GM12891 (cell line): ENCODE measurements around the gene PLCH2.
"Not testable (repeated sequence)": the region's sequence is repeated elsewhere in the genome, so short reads cannot be mapped to it uniquely, and the experiment has no call there.

Source experiments
- DNase-seq: peaks from one replicate; pipeline ENCODE4 v3.0.0; 2011; ENCODE audit warnings: low spot score; ENCODE audit not compliant: insufficient read length
- FAIRE-seq: peaks from 2 replicates; lab custom pipeline; 2011; peaks lifted over from hg19 to GRCh38; lab: Jason Lieb, UNC
- PAX5 ChIP-seq: IDR thresholded peaks from 2 replicates; pipeline ENCODE4 v1.6.1; 2011; ENCODE audit warnings: low read length, moderate library complexity, mild to moderate bottlenecking; ENCODE audit not compliant: insufficient read depth, severe bottlenecking
- POLR2A ChIP-seq: IDR thresholded peaks from 2 replicates; pipeline ENCODE4 v1.6.1; 2011; ENCODE audit warnings: low read depth, low read length, control low read depth
- POLR2AphosphoS5 ChIP-seq: IDR thresholded peaks from 2 replicates; pipeline ENCODE4 v1.6.1; 2011; ENCODE audit warnings: low read depth, low read length, control low read depth
- POU2F2 ChIP-seq: IDR thresholded peaks from 2 replicates; pipeline ENCODE4 v1.6.1; 2011; ENCODE audit warnings: low read depth, mild to moderate bottlenecking, control low read depth, low read length, moderate library complexity
- SPI1 ChIP-seq: IDR thresholded peaks from 2 replicates; pipeline ENCODE4 v1.6.1; 2011; ENCODE audit warnings: low read depth, low read length, control low read depth
- TAF1 ChIP-seq: IDR thresholded peaks from 2 replicates; pipeline ENCODE4 v1.6.1; 2011; ENCODE audit warnings: low read depth, low read length, control low read depth

PLCH2 gene

DNA sequence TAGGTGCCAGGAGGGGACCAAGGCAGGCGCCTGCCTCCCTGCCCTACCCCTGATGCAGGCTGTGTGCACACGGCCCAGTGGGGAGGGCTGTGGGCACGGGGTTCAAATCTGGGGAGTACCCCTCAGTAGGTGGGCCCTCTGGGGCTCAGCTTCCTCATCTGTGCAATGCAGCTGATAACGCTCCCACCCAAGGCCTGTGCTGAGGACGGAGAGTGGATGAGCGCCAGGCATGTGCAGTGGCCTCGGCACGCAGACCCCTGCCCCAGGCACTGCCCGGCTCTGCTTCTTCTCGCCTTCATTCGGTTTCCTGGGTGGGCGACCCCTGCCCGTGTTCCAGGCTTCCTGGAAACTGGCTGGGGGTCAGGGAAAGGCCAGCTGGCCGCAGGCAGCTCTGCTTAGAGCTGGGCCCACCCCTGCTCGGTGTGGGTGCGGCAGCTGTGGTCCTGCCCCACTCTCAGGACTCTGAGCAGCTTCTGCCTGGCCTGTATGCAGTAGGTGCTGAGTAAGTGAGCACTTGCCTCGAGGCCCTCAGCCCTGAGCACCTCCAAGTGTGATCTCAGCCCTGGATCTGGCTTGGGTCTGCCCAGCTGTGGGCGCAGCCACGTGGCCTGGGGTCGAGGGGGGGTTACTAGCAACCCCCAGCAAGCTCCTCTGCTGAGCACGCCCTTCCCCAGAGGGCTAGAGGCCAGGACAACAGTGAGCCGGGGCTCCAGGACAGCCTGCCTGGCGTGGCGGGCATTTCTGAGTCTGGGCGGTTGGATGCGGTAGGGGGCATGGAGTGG is 68.2 kb downstream of the PLCH2 start:
- TF ChIP-seq TAF1 (no peak), POLR2A (no peak), POU2F2 (no peak), POLR2AphosphoS5 (no peak), SPI1 (no peak), PAX5 (no peak)
- DNase-seq (no peak), FAIRE-seq (no peak)

- TF ChIP-seq TAF1 (no peak), POLR2AphosphoS5 (no peak), PAX5 (no peak), POU2F2 (no peak)
- DNase-seq (no peak), FAIRE-seq (no peak)
Measured at GRCh38 chr1:2544875-2545640, 69.0 kb downstream of the PLCH2 start.

DNA sequence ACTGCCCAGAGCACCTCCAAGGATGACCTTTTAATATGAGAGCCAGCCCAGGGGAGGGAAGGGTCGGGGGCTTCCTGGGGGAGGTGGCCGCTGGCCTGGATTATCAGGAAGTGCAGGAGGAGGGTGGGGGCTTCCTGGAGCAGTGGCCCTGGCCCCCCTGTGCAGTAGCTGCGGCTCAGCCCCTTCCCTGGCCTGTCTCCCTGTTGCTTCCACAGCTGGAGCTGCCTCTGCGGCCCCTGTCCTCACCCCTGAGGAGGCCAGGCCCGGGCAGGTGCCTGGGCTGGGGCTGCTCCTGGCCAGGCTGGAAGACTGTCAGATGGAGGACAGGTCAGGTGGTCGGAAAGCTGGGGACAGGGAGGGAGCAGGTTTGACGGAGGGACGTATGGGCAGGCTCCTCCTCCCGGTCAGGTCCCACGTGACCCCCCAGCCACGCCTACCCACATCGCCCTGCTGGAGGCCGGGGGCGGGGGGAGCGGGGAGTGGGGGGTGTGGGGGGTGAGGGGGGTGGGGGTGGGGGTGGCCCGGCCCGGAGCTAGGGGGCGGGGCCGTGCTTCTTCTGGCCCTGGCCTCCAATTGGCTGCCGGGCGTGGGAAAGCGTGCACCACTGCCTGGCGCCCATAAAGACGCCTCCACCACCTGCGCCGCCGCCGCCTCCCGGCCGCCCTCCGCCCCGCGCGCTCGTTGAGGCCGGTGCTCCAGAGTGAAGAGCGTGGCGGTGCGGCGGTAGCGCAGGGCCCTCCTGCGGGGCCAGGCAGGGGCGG is 69.8 kb downstream of the PLCH2 start:
- DNase-seq (peak; percentile 95), FAIRE-seq (peak; percentile 97)
- TF ChIP-seq POLR2A (peak; percentile 80; the same call in 1 of the 2 replicates), TAF1 (0 out of 2 replicates have a peak, but pooled peaks have one; percentile 48), SPI1 (no peak), POLR2AphosphoS5 (peak; percentile 64; the same call in 1 of the 2 replicates)

DNA sequence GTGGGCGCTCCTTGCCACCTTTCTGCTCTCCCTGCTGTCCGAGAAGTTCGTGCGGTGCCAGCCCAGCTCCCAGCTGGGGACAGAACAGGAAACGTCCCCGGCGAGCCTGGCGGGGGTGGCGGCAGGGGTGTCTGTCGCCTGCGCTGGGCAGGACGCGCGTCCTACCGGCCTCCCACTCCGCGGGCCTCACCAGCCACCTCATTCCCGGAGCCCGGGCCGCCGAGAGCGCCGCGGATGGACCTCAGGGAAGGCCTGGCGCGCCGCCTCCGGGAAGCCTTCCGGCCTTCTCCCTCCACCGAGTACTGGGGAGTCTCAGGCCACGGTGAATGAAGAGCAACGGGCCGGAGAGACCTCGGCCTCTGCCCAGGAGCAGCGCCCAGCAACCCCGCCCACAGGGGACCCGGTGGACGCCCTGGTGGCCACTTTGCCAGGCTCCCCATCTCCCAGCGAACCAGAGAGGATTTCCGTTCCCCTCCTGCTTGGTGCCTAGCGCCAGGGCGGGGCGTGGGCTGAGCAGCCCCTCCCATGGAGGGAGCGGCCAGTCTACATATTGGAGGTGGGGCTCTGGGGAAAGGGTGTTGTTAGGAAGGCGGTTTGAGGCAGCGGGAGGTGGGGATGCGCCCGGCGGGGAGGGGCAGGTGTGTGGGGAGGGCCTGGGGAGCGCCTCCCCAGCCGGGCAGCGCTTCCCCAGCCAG is 70.6 kb downstream of the PLCH2 start:
- FAIRE-seq: peak; percentile 97
- TF ChIP-seq TAF1: peak; percentile 9; the same call in 1 of the 2 replicates
- no peak for TF ChIP-seq POLR2AphosphoS5
- no peak for TF ChIP-seq SPI1
- TF ChIP-seq POU2F2: no peak
- no peak for TF ChIP-seq POLR2A
- peak; percentile 90 for DNase-seq

DNA sequence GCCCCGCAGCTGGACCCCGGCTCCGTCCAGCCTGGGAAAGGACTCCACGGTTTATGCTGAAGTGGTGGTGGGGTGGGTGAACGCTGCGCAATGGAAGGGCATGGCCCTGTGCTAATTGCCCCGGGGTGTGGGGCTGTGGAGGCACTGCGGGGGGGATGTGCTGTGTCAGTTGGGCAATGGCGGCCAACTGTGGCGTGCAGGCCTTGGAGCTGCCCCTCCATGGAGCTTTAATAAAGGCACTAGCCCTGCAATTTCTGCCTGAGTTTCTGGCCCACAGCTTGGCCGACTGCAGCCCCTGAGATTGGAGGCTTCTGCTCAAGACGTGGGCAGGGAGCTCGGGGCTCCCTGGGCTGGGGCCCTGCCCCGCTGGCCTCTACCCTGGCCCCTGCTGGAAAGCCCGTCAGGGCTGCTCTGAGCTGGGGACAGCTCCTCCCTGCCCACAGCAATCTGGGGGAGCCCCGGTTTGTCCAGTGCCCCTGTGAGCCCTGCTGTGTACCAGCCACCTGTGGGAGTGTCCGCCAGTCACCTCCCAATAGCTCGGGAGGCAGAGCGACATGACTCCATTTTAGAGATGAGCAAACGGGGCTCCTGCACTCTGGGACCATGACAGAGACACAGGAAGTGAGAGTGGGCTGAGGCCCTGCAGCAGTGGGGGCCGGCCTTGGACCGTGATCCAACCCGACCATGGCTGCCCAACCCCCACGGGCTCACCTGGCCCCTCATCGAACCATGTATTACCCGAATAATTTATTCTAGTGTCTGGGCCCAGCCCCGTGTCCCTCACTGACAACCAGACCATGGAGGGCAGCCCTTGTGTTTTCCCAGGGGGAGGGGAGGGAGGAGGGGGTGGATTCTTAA is 71.3 kb downstream of the PLCH2 start:
- peak; percentile 74 for TF ChIP-seq TAF1
- TF ChIP-seq POLR2A: peak; percentile 70
- no peak for TF ChIP-seq PAX5
- peak; percentile 76 for TF ChIP-seq SPI1
- FAIRE-seq: peak; percentile 62
- DNase-seq: peak; percentile 64

DNA sequence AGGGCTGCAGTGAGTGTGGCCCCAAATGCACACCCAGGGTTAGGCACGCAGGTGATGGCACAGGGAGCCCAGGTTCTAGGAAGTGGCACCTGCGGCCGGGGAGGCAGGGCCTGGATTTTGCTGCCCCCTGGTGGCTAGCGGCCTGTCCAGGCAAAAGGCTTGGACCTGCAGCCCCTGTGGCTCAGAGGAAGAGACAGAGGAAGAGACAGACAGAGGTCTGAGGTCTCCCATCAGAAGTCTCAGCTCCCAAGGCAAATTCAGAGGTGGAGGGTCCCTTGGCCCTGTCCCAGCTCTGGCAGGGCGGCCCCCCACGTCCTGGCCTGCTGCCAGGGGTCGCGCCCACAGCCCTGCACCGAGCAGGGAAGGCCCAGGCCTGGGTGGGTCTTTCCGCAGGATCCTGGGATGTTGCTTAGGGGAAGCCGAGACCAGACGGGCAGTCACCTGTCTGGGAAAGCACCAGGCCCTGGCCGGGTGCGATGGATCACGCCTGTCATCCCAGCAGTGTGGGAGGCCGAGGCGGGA is 72.0 kb downstream of the PLCH2 start:
- FAIRE-seq: peak; percentile 23
- TF ChIP-seq PAX5 (no peak), POU2F2 (no peak), TAF1 (no peak), POLR2AphosphoS5 (no peak), SPI1 (peak; percentile 21; the same call in 1 of the 2 replicates), POLR2A (no peak)

GRCh38 chr1:2549367-2550029 is 73.4 kb downstream of the PLCH2 start:
- peak; percentile 97 for FAIRE-seq
- not testable (repeated sequence) for DNase-seq

More for the DNA sequence above, 72.0 kb downstream of the PLCH2 start:
- DNase-seq: peak; percentile 70

DNA sequence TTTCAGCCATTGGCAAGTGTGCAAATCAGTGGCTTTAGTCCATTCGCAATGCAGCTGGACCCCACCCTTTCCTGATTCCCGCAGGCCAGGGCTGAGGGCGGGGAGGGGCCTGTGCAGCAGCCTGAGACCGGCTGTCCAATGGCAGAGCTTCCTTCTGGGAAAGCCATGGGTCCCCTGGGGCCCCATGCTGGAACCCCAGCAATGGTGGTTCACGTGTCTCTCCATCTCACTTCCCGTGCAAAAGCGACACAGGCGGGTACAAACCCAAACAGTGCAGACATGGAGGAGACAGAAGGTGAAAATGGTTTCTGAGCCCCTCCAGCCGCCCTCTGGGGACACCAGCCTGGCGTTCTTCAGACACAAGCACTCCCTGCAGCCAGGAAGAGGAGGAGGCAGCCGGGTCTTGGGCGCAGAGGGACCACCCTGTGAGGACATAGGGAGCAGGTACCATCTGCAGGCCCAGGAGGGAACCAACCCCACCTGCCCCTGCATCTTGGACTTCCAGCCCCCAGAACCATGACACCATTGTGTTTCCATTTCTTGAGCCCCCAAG is 74.3 kb downstream of the PLCH2 start:
- FAIRE-seq: peak; percentile 95
- not testable (repeated sequence) for DNase-seq

- FAIRE-seq: not testable (repeated sequence)
Measured at GRCh38 chr1:2551544-2551943, 75.5 kb downstream of the PLCH2 start.

More at GRCh38 chr1:2551544-2551943, 75.5 kb downstream of the PLCH2 start:
- not testable (repeated sequence) for DNase-seq
